NB4 (cell line): Measurements from ENCODE around the gene ZC3H7A.

Source experiments
- DNase-seq: peaks from one replicate; pipeline ENCODE4 v3.0.0; 2010; ENCODE audit warnings: low read depth
- H3K4me3 ChIP-seq: one replicate; pipeline ENCODE4 v1.5.1; 2011; ENCODE audit warnings: mild to moderate bottlenecking, low read depth, low read length, moderate library complexity
- CTCF ChIP-seq: IDR thresholded peaks from one replicate; pipeline ENCODE4 v1.5.1; 2012; ENCODE audit warnings: low read depth, low read length
- MAX ChIP-seq: IDR thresholded peaks from 2 replicates; pipeline ENCODE4 v1.6.1; 2011; ENCODE audit warnings: low read depth, low read length
- MYC ChIP-seq: IDR thresholded peaks from 2 replicates; pipeline ENCODE4 v1.6.1; 2011; ENCODE audit warnings: low read depth, low read length
- POLR2A ChIP-seq: IDR thresholded peaks from 2 replicates; pipeline ENCODE4 v1.6.1; 2011; ENCODE audit warnings: mild to moderate bottlenecking; ENCODE audit not compliant: insufficient read length; ENCODE audit errors: extremely low read depth

Gene ZC3H7A

DNA sequence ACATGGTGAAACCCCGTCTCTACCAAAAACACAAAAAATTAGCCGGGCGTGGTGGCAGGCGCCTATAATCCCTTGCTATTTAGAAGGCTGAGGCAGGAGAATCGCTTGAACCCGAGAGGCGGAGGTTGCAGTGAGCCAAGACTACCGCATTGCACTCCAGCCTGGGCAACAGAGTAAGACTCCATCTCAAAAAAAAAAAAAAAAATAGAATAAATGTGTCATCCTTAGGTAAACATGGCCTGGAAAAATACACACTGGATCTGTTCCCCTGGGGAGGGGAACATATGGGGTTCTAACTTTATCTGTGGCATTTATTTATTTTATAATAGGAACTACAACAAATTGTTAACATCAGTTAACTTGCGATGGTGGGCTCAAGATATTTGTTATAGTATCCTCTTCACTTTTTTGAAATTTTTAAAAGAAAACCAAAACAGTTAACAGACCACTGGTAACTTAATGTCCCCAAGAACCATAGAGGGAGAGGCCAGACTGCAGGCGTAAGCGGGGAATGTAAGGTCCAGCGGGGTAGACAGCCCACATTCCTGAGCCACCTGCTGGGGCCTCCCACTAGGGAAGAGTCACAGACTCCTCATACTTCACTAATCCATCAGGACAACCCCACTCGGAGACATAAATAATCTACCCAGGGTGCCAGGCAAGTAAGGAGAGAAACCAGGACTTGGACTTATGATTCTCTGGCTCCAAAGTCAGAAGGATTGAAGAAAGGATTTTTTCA lies 41.9 kb downstream of the ZC3H7A start:
- no peak for DNase-seq

GRCh38 chr16:11752856-11753255 lies 44.2 kb downstream of the ZC3H7A start:
- TF ChIP-seq MAX: no peak
- TF ChIP-seq CTCF: no peak
- no peak for TF ChIP-seq POLR2A
- no peak for TF ChIP-seq MYC
- no peak overlapping the region for H3K4me3 ChIP-seq
- no peak for DNase-seq

More for the DNA sequence above, 41.9 kb downstream of the ZC3H7A start:
- no peak for TF ChIP-seq CTCF
- TF ChIP-seq MYC: no peak
- TF ChIP-seq POLR2A: no peak
- no peak for TF ChIP-seq MAX
- H3K4me3 ChIP-seq: no peak overlapping the region

DNA sequence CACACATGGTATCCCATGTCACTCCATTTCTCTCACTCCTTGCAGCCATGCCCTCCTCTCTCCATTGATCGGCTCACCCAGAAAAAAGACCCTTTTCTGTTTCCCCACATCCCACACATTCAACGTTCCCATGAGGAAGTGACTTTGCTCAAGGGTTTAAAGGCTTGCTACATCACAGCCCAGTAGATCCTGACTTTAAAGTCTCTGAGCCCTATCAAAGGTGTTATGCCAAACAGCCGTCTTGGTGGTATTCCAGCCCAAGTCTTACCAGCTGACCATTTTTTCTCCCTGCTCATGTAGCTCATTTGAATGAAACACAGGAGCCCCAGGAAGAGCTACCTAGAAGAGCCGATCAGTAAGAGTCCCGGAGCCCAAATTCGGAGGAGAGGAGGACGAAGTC lies 47.0 kb downstream of the ZC3H7A start:
- H3K4me3 ChIP-seq: no peak overlapping the region
- DNase-seq: no peak
- no peak for TF ChIP-seq CTCF
- TF ChIP-seq POLR2A: no peak
- no peak for TF ChIP-seq MYC
- TF ChIP-seq MAX: no peak

GRCh38 chr16:11748404-11749254 lies 48.4 kb downstream of the ZC3H7A start:
- H3K4me3 ChIP-seq: no peak overlapping the region
- no peak for TF ChIP-seq POLR2A
- DNase-seq: no peak

- TF ChIP-seq POLR2A (no peak), CTCF (no peak), MAX (no peak), MYC (no peak)
- no peak for DNase-seq
- no peak overlapping the region for H3K4me3 ChIP-seq
These were observed 49.1 kb downstream of the ZC3H7A start for GRCh38 chr16:11747949-11748403.

- no peak for DNase-seq
- no peak overlapping the region for H3K4me3 ChIP-seq
- TF ChIP-seq CTCF (no peak), MYC (no peak), POLR2A (no peak), MAX (no peak)
These were observed 53.0 kb downstream of the ZC3H7A start for GRCh38 chr16:11744075-11744470.
